Suprapubic skin (tissue), 4 donors: Measurements from ENCODE around the gene OR1K1. TPM values are rescaled to one million over a fixed set of nuclear protein-coding genes. Genes with fewer than 3 reads are reported as not detected.
A peak's percentile ranks its signal among the peaks of the same experiment; 100 is the strongest.

Source experiments
- DNase-seq, 2 donors: peaks; one replicate each; pipeline ENCODE4 v3.0.0-alpha.2; 2019; ENCODE audit warnings: low spot score in 2 of 2
- H3K27ac ChIP-seq: fragments of 200-600 bp; sonication (generic); one replicate; pipeline ENCODE4 v1.5.1; 2019
- H3K27me3 ChIP-seq: fragments of 200-600 bp; sonication (generic); one replicate; pipeline ENCODE4 v1.5.1; 2019
- H3K36me3 ChIP-seq: fragments of 200-600 bp; sonication (generic); one replicate; pipeline ENCODE4 v1.5.1; 2019
- H3K4me1 ChIP-seq: fragments of 200-600 bp; sonication (generic); one replicate; pipeline ENCODE4 v1.5.1; 2019
- H3K4me3 ChIP-seq: fragments of 200-600 bp; sonication (generic); one replicate; pipeline ENCODE4 v1.5.1; 2019; ENCODE audit warnings: mild to moderate bottlenecking
- H3K9me3 ChIP-seq: fragments of 200-600 bp; sonication (generic); one replicate; pipeline ENCODE4 v1.5.1; 2019
- EP300 ChIP-seq: sonication (generic); formaldehyde crosslinking; IDR thresholded peaks from one replicate; pipeline ENCODE4 v1.6.1; 2017; ENCODE audit warnings: antibody characterized with exemption
- POLR2A ChIP-seq, 2 donors: fragments of 450-650 bp; IDR thresholded peaks; one replicate each; pipeline ENCODE4 v1.6.1; 2017; ENCODE audit warnings: antibody characterized with exemption in 2 of 2, mild to moderate bottlenecking in 2 of 2, moderate library complexity in 2 of 2
- POLR2AphosphoS5 ChIP-seq, 3 donors: sonication (generic); formaldehyde crosslinking; IDR thresholded peaks; one replicate each; pipeline ENCODE4 v1.6.1; 2017; ENCODE audit warnings: antibody characterized with exemption in 3 of 3
- WGBS: methylation state at CpG from one replicate; pipeline ENCODE4 v1.1.5; 2018; 5-methylcytosine and 5-hydroxymethylcytosine counted together
- total RNA-seq, 4 donors: library from RNA; depleted of rRNA; stranded (reverse); fragments of >200 nt; gene quantifications; one replicate each; pipeline ENCODE4 v1.1.0, GENCODE V29; 2016
- TF ChIP-seq, protein P1 (sequence below), 2 donors: fragments of 200-600 bp in 1 of 2; fragments of 450-650 bp in 1 of 2; sonication (generic) in 1 of 2; IDR thresholded peaks; one replicate each; pipeline ENCODE4 v1.5.1; 2016 to 2019; ENCODE audit warnings: antibody characterized with exemption in 2 of 2, mild to moderate bottlenecking in 1 of 2, moderate library complexity in 1 of 2

The OR1K1 gene
- total RNA-seq, 4 donors from 2014 or later, result not detected

DNA sequence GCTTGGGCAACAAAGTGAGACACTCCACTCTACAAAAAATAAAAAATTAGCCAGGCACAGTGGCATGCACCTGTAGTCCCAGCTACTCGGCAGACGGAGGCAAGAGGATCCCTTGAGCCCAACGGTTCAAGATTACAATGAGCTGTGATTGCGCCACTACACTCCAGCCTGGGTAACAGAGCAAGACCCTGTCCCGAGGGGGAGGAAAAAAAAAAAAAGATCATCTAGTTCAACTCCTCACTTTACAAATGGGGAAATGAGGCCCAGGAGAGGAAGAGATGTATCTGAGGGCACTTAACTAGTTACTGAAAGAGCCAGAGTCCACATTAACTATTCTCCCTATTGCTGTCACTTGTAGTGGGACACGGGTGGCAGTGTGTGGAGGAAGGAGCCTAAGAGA is 14.6 kb downstream of the OR1K1 start:
- WGBS, result 77% methylated on average over 6 of the region's 6 CpGs
- Histone ChIP-seq H3K4me1 (peaks cover 23% of the 10 kb centered on the region), H3K4me3 (no peak overlapping the region), H3K36me3 (peaks cover 17% of the 10 kb centered on the region), H3K27ac (no peak overlapping the region), H3K9me3 (no peaks in the 10 kb centered on the region), H3K27me3 (no peaks in the 10 kb centered on the region)
- DNase-seq, result peak in 1 of 2 donors; percentile 24
- TF ChIP-seq POLR2A (IDR thresholded peaks at IDR 0.05) (no peak), EP300 (no peak), POLR2AphosphoS5 (IDR thresholded peaks at IDR 0.05) (no peak)
- TF ChIP-seq, protein P1, sequence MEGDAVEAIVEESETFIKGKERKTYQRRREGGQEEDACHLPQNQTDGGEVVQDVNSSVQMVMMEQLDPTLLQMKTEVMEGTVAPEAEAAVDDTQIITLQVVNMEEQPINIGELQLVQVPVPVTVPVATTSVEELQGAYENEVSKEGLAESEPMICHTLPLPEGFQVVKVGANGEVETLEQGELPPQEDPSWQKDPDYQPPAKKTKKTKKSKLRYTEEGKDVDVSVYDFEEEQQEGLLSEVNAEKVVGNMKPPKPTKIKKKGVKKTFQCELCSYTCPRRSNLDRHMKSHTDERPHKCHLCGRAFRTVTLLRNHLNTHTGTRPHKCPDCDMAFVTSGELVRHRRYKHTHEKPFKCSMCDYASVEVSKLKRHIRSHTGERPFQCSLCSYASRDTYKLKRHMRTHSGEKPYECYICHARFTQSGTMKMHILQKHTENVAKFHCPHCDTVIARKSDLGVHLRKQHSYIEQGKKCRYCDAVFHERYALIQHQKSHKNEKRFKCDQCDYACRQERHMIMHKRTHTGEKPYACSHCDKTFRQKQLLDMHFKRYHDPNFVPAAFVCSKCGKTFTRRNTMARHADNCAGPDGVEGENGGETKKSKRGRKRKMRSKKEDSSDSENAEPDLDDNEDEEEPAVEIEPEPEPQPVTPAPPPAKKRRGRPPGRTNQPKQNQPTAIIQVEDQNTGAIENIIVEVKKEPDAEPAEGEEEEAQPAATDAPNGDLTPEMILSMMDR (IDR thresholded peaks at IDR 0.05), result no peak

DNA sequence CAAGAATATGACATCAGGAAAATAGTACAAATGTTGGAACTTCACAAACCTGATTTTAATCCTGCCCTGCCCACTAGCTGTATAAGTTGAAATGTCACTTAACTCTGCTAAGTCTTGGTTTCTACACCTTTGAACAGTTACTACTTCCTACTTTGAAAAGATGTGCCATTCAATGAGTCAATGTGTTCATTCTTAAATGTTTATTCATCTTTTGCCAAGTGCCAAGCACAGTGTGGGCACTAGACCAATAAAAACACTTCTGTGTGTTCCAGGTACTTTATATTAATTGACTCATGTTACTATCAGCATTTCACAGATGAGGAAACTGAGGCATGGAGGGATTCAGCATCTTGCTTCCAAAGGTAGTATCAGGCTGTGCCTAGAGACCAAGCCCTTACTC is 15.6 kb downstream of the OR1K1 start:
- TF ChIP-seq POLR2AphosphoS5 (IDR thresholded peaks at IDR 0.05), result no peak
- TF ChIP-seq POLR2A (IDR thresholded peaks at IDR 0.05), result no peak
- DNase-seq, result no peak
- peaks cover 26% of the 10 kb centered on the region for H3K36me3 ChIP-seq
- peak overlapping the region; percentile 2 for H3K4me3 ChIP-seq
- H3K27me3 ChIP-seq, result no peaks in the 10 kb centered on the region
- no peaks in the 10 kb centered on the region for H3K9me3 ChIP-seq
- H3K4me1 ChIP-seq, result peaks cover 15% of the 10 kb centered on the region
- H3K27ac ChIP-seq, result no peak overlapping the region

DNA sequence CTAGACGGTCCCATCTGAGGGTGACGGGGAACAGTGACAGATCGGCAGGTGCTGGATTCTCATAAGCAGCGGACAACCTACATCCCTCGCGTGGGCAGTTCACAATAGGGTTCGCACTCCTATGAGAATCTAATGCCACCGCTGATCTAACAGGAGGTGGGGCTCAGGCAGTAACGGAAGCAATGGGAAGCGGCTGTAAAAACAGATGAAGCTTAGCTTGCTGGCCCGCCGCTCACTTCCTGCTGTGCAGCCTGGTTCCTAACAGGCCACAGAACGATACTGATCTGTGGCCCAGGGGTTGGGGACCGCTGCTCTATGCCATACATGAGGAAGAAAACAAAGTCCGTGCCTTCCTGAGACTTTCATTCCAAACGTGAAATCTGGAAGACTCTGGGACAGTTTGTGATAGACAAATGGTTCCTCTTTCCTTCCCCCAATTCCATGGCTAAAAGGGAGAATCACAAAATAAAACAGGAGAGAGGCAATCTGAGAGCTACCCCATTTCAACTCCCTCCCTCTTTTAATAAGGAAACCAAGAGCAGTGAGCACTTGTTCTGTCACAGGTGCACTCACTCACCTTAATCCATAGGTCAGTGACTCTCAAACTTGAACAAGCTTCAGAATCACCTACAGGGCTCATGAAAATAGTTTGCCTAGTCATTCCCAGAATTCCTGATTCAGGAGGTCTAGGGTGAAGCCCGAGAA is 16.4 kb downstream of the OR1K1 start:
- Histone ChIP-seq H3K4me3 (peak overlapping the region; percentile 2), H3K27ac (no peak overlapping the region), H3K27me3 (no peaks in the 10 kb centered on the region), H3K36me3 (peaks cover 30% of the 10 kb centered on the region), H3K4me1 (peaks cover 17% of the 10 kb centered on the region), H3K9me3 (no peaks in the 10 kb centered on the region)
- DNase-seq, result no peak
- TF ChIP-seq POLR2A (IDR thresholded peaks at IDR 0.05) (no peak), EP300 (no peak), POLR2AphosphoS5 (IDR thresholded peaks at IDR 0.05) (no peak)
- TF ChIP-seq, protein P1 (IDR thresholded peaks at IDR 0.05), result no peak
- WGBS, result 74% methylated on average over 17 of the region's 17 CpGs

DNA sequence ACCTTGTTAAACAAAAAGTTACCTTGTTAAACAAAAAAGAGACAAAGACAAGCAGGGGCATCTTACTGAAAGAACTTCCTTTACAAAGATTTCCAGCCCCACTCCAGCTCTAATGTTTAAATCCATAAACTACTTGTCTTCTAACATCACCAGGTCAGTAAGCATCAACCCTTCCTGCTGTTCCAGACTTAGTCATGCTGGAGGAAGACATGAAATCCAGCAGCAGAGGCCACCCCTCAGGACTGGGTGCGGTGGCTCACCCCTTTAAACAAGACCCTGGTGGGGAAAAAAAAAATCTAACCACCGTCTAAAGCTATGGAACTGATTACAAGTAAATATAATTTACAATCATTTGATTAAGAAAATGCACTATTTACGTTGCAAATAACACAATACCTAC is 19.4 kb downstream of the OR1K1 start:
- Histone ChIP-seq H3K9me3 (no peaks in the 10 kb centered on the region), H3K4me3 (no peak overlapping the region), H3K27me3 (no peaks in the 10 kb centered on the region), H3K36me3 (peaks cover 50% of the 10 kb centered on the region), H3K27ac (no peak overlapping the region), H3K4me1 (peaks cover 22% of the 10 kb centered on the region)
- WGBS, result 78% methylated on average over 3 of the region's 3 CpGs
- DNase-seq, result no peak
- TF ChIP-seq, protein P1 (IDR thresholded peaks at IDR 0.05), result no peak
- TF ChIP-seq POLR2AphosphoS5 (IDR thresholded peaks at IDR 0.05), result no peak
- no peak for TF ChIP-seq EP300
- TF ChIP-seq POLR2A (IDR thresholded peaks at IDR 0.05), result no peak

DNA sequence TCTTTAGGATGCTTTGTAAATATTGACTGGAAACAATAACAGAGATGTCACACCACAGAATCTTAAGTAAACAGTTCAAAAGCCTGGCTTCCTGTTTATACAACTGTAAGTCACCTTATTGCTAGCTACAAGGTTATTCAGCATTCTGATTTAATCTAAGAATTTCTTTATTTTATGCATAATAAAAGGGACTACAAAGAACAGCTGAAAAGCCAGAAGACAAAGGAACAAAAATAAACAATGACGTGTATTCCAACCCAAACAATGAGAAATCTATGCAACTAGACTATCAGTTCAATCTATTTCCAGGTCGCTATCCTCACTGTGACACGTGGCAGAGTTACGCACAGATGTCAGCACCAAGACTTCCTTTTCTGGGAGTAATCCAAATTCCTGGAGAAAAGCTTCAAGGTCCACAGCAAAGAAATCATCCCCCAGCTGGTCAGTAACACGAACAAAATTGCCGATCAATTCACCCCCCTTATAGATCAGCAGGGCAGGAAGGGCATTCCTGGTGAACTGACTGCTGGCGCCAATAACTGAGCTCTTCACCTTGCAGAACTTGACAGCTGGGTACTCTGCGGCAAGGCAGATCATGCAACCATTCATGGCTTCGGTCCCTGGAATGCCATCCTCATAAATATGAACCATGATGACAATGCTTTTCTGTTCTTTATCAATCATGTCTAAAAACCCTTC is 20.0 kb downstream of the OR1K1 start:
- Histone ChIP-seq H3K27ac (no peak overlapping the region), H3K4me1 (peaks cover 22% of the 10 kb centered on the region), H3K36me3 (peaks cover 50% of the 10 kb centered on the region), H3K27me3 (no peaks in the 10 kb centered on the region), H3K4me3 (no peak overlapping the region), H3K9me3 (no peaks in the 10 kb centered on the region)
- no peak for TF ChIP-seq EP300
- no peak for TF ChIP-seq POLR2AphosphoS5 (IDR thresholded peaks at IDR 0.05)
- TF ChIP-seq POLR2A (IDR thresholded peaks at IDR 0.05), result no peak
- TF ChIP-seq, protein P1 (IDR thresholded peaks at IDR 0.05), result no peak
- DNase-seq, result no peak
- 65% methylated on average over 9 of the region's 9 CpGs for WGBS
